ENCODE results near the gene COL1A1.

GRCh38 chr17:50203604-50204345, 2.3 kb upstream of the COL1A1 start:
- TF ChIP-seq POLR2AphosphoS5 (IDR thresholded peaks at IDR 0.05) (no peak), CTCF (IDR thresholded peaks at IDR 0.05) (no peak), POLR2A (IDR thresholded peaks at IDR 0.05; ENCODE audit: low read depth) (no peak)

Data from esophagus muscularis mucosa (tissue), 3 donors.